ENCODE results near the gene NPTXR.

Gene NPTXR

DNA sequence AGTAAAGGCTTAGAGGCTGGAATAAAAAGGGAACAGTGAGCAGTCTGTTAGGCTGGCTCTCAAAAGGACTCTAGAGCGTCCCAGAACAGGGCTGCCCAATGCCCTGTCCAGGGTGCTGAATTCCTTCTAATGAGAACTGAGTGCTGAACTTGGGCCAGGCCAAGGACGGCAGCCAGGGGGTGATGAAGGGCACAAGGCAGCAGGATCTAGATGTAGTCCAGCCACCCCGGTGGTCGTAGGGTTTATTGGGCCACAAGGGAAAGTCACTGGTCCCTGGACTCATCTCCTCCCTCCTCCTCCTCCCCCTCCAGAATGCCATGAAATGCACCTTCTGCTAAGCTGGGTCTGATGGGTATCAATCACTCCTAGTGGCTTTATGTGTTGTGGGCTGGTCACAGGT is 19.2 kb downstream of the NPTXR start:
- no peak overlapping the region for H4K91ac ChIP-seq (ENCODE audit: low read depth, low read length)
- H2BK5ac ChIP-seq (ENCODE audit: low read depth, low read length, poor library complexity): no peak overlapping the region
- H3K9me3 ChIP-seq (ENCODE audit: insufficient read depth, low read depth, low read length): no peaks in the 10 kb centered on the region
- no peak overlapping the region for H2AK5ac ChIP-seq (ENCODE audit: low read length)
- no peak overlapping the region for H4K8ac ChIP-seq (ENCODE audit: low read depth, low read length)
- no peak overlapping the region for H3K27ac ChIP-seq (ENCODE audit: low read depth, low read length)
- no peaks in the 10 kb centered on the region for H3K27me3 ChIP-seq (ENCODE audit: insufficient read depth, low read length)
- no peak overlapping the region for H2BK120ac ChIP-seq (ENCODE audit: insufficient read depth, low read length, poor library complexity)
- no peak overlapping the region for H3K4me3 ChIP-seq (ENCODE audit: low read depth, low read length)
- H2BK12ac ChIP-seq (ENCODE audit: low read length): no peak overlapping the region
- H3K79me2 ChIP-seq (ENCODE audit: control insufficient read depth, insufficient read depth, low read length, poor library complexity): no peaks in the 10 kb centered on the region
- peak; percentile 69 to 93 for DNase-seq
- H3K36me3 ChIP-seq (ENCODE audit: control insufficient read depth in 1 of 2, insufficient read depth in 2 of 2, low read length in 2 of 2): no peaks in the 10 kb centered on the region
- H3K14ac ChIP-seq (ENCODE audit: low read length): no peak overlapping the region
- H3K4me1 ChIP-seq (ENCODE audit: control insufficient read depth in 1 of 2, insufficient read depth in 2 of 2, low read length in 2 of 2): no peaks in the 10 kb centered on the region
- no peak overlapping the region for H3K4me2 ChIP-seq (ENCODE audit: low read length)
- no peak overlapping the region for H3K23ac ChIP-seq (ENCODE audit: low read length)
- no peak overlapping the region for H3K9ac ChIP-seq (ENCODE audit: low read length)
- no CpG with 5 or more reads among the region's 4 CpGs for WGBS (ENCODE audit: extremely low coverage, insufficient coverage, insufficient read length)
- no peaks in the 10 kb centered on the region for H3K79me1 ChIP-seq (ENCODE audit: low read length)
- H3K4ac ChIP-seq (ENCODE audit: low read depth, low read length): no peak overlapping the region
- H3K18ac ChIP-seq (ENCODE audit: low read length): no peak overlapping the region
- H2AFZ ChIP-seq (ENCODE audit: insufficient read depth, low read length, poor library complexity): no peak overlapping the region
- no peak overlapping the region for H4K12ac ChIP-seq (ENCODE audit: low read depth, low read length)

DNA sequence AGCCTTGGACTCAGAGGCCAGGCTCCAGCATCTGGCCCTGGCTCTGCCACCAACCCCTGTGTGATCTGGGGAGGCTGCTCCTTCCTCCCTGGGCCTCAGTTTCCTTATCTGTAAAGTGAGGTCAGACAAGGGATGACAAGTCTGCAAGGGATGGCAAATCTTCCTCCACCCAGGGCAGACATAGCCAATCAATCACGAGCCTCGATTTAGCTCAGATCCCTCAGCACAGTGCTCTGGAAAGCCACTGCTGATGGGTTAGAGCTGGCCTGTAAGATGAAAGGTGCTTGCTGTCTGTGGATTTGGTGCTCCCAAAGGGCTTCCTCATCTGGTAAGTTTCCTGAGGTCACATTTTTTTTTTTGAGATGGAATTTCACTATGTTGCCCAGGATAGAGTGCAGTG is 20.2 kb downstream of the NPTXR start:
- H2AFZ ChIP-seq (ENCODE audit: insufficient read depth, low read length, poor library complexity): no peak overlapping the region
- no peak overlapping the region for H3K4ac ChIP-seq (ENCODE audit: low read depth, low read length)
- H4K91ac ChIP-seq (ENCODE audit: low read depth, low read length): no peak overlapping the region
- no peak overlapping the region for H3K9ac ChIP-seq (ENCODE audit: low read length)
- no peak overlapping the region for H4K12ac ChIP-seq (ENCODE audit: low read depth, low read length)
- no peak overlapping the region for H2AK5ac ChIP-seq (ENCODE audit: low read length)
- no peak overlapping the region for H3K18ac ChIP-seq (ENCODE audit: low read length)
- H4K8ac ChIP-seq (ENCODE audit: low read depth, low read length): no peak overlapping the region
- H3K14ac ChIP-seq (ENCODE audit: low read length): no peak overlapping the region
- no peak overlapping the region for H3K4me2 ChIP-seq (ENCODE audit: low read length)
- no peak overlapping the region for H2BK5ac ChIP-seq (ENCODE audit: low read depth, low read length, poor library complexity)
- H2BK12ac ChIP-seq (ENCODE audit: low read length): no peak overlapping the region
- H3K4me3 ChIP-seq (ENCODE audit: low read depth, low read length): no peak overlapping the region
- WGBS (ENCODE audit: extremely low coverage, insufficient coverage, insufficient read length): no CpG with 5 or more reads among the region's 2 CpGs
- H3K9me3 ChIP-seq (ENCODE audit: insufficient read depth, low read depth, low read length): no peaks in the 10 kb centered on the region
- H3K36me3 ChIP-seq (ENCODE audit: control insufficient read depth in 1 of 2, insufficient read depth in 2 of 2, low read length in 2 of 2): no peaks in the 10 kb centered on the region
- no peak for DNase-seq
- no peaks in the 10 kb centered on the region for H3K79me2 ChIP-seq (ENCODE audit: control insufficient read depth, insufficient read depth, low read length, poor library complexity)
- no peak overlapping the region for H2BK120ac ChIP-seq (ENCODE audit: insufficient read depth, low read length, poor library complexity)
- H3K27me3 ChIP-seq (ENCODE audit: insufficient read depth, low read length): no peaks in the 10 kb centered on the region
- no peak overlapping the region for H3K23ac ChIP-seq (ENCODE audit: low read length)
- H3K27ac ChIP-seq (ENCODE audit: low read depth, low read length): no peak overlapping the region
- H3K79me1 ChIP-seq (ENCODE audit: low read length): no peaks in the 10 kb centered on the region
- H3K4me1 ChIP-seq (ENCODE audit: control insufficient read depth in 1 of 2, insufficient read depth in 2 of 2, low read length in 2 of 2): no peaks in the 10 kb centered on the region

DNA sequence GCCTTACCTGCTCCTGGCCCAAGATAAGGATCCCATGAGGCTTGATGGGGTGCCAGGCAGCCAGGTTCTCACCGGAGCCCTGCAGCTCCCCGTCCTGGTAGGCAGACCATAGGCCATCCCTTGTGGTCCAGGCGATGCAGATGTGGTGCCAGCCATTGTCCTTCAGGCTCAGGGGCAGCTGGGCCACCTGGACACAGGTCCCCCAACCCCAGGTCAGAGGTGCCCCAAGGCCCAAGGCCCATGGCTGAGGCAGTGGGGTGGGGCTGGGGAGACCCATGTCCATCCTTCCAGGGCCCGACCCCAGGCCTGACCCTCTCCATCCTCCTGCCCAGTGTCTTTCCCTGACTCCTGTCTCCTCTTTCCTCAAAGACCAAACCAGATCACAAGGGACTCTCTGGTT is 20.8 kb downstream of the NPTXR start:
- Histone ChIP-seq H2BK12ac (ENCODE audit: low read length) (no peak overlapping the region), H3K4me1 (ENCODE audit: control insufficient read depth in 1 of 2, insufficient read depth in 2 of 2, low read length in 2 of 2) (no peaks in the 10 kb centered on the region), H3K9me3 (ENCODE audit: insufficient read depth, low read depth, low read length) (peaks cover 2% of the 10 kb centered on the region), H3K4me2 (ENCODE audit: low read length) (no peak overlapping the region), H2AK5ac (ENCODE audit: low read length) (no peak overlapping the region), H3K36me3 (ENCODE audit: control insufficient read depth in 1 of 2, insufficient read depth in 2 of 2, low read length in 2 of 2) (no peaks in the 10 kb centered on the region), H3K79me2 (ENCODE audit: control insufficient read depth, insufficient read depth, low read length, poor library complexity) (no peaks in the 10 kb centered on the region), H3K9ac (ENCODE audit: low read length) (no peak overlapping the region), H3K27ac (ENCODE audit: low read depth, low read length) (no peak overlapping the region), H3K4ac (ENCODE audit: low read depth, low read length) (no peak overlapping the region), H3K14ac (ENCODE audit: low read length) (no peak overlapping the region), H4K91ac (ENCODE audit: low read depth, low read length) (no peak overlapping the region), H3K79me1 (ENCODE audit: low read length) (no peaks in the 10 kb centered on the region), H3K23ac (ENCODE audit: low read length) (no peak overlapping the region), H3K27me3 (ENCODE audit: insufficient read depth, low read length) (no peaks in the 10 kb centered on the region), H4K12ac (ENCODE audit: low read depth, low read length) (no peak overlapping the region), H2BK120ac (ENCODE audit: insufficient read depth, low read length, poor library complexity) (no peak overlapping the region), H3K4me3 (ENCODE audit: low read depth, low read length) (no peak overlapping the region), H3K18ac (ENCODE audit: low read length) (no peak overlapping the region), H2AFZ (ENCODE audit: insufficient read depth, low read length, poor library complexity) (no peak overlapping the region), H4K8ac (ENCODE audit: low read depth, low read length) (no peak overlapping the region), H2BK5ac (ENCODE audit: low read depth, low read length, poor library complexity) (no peak overlapping the region)
- DNase-seq: no peak
- no CpG with 5 or more reads among the region's 4 CpGs for WGBS (ENCODE audit: extremely low coverage, insufficient coverage, insufficient read length)

DNA sequence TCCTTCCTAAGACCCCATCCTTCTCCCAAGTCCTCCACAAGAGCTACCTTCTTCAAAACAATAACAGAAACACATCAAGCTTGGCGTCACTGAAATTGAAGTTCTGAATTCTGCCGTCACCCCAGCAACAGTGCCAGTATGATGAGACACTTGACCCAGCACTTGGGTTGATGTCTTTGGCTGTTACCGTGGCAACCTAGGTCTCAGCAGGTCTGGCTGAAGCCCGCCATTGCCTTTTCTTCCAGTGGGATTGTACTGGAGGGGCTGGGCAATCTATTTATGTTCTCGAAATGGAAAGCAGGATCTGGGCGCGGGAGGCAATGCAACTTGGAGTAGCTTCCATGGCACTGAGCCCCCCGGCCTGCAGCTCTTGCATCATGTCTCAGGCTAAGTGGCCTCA is 23.8 kb downstream of the NPTXR start:
- H3K4me3 ChIP-seq (ENCODE audit: low read depth, low read length): no peak overlapping the region
- H3K4me1 ChIP-seq (ENCODE audit: control insufficient read depth in 1 of 2, insufficient read depth in 2 of 2, low read length in 2 of 2): no peaks in the 10 kb centered on the region

More for the DNA sequence above, 23.8 kb downstream of the NPTXR start:
- Histone ChIP-seq H4K8ac (ENCODE audit: low read depth, low read length) (no peak overlapping the region), H3K9me3 (ENCODE audit: insufficient read depth, low read depth, low read length) (peaks cover 3% of the 10 kb centered on the region), H3K79me2 (ENCODE audit: control insufficient read depth, insufficient read depth, low read length, poor library complexity) (no peaks in the 10 kb centered on the region), H2BK12ac (ENCODE audit: low read length) (no peak overlapping the region), H3K18ac (ENCODE audit: low read length) (no peak overlapping the region), H3K36me3 (ENCODE audit: control insufficient read depth in 1 of 2, insufficient read depth in 2 of 2, low read length in 2 of 2) (no peaks in the 10 kb centered on the region), H3K14ac (ENCODE audit: low read length) (no peak overlapping the region), H3K23ac (ENCODE audit: low read length) (no peak overlapping the region), H3K27me3 (ENCODE audit: insufficient read depth, low read length) (no peaks in the 10 kb centered on the region), H3K79me1 (ENCODE audit: low read length) (no peaks in the 10 kb centered on the region), H3K27ac (ENCODE audit: low read depth, low read length) (no peak overlapping the region), H2AFZ (ENCODE audit: insufficient read depth, low read length, poor library complexity) (no peak overlapping the region), H2BK5ac (ENCODE audit: low read depth, low read length, poor library complexity) (no peak overlapping the region), H3K4ac (ENCODE audit: low read depth, low read length) (no peak overlapping the region), H4K91ac (ENCODE audit: low read depth, low read length) (no peak overlapping the region), H2AK5ac (ENCODE audit: low read length) (no peak overlapping the region), H3K4me2 (ENCODE audit: low read length) (no peak overlapping the region), H4K12ac (ENCODE audit: low read depth, low read length) (no peak overlapping the region), H3K9ac (ENCODE audit: low read length) (no peak overlapping the region), H2BK120ac (ENCODE audit: insufficient read depth, low read length, poor library complexity) (no peak overlapping the region)
- DNase-seq: no peak
- no CpG with 5 or more reads among the region's 8 CpGs for WGBS (ENCODE audit: extremely low coverage, insufficient coverage, insufficient read length)

All from trophoblast cell (in vitro differentiated cells and primary cell).